Tongue (tissue), 2 donors: Measurements from ENCODE around the gene USP40. TPM values are rescaled to one million over a fixed set of nuclear protein-coding genes. Genes with fewer than 3 reads are reported as not detected.

Experiments
- DNase-seq: peaks from one replicate; pipeline ENCODE4 v3.0.0-alpha.2; 2015
- total RNA-seq: library from RNA; depleted of rRNA; stranded (reverse); fragments of >200 nt; gene quantifications from one replicate; pipeline ENCODE4 v1.2.3, GENCODE V29; 2014

The USP40 gene
- total RNA-seq, 1 donor from 2014 or later: 37.3 TPM

DNA sequence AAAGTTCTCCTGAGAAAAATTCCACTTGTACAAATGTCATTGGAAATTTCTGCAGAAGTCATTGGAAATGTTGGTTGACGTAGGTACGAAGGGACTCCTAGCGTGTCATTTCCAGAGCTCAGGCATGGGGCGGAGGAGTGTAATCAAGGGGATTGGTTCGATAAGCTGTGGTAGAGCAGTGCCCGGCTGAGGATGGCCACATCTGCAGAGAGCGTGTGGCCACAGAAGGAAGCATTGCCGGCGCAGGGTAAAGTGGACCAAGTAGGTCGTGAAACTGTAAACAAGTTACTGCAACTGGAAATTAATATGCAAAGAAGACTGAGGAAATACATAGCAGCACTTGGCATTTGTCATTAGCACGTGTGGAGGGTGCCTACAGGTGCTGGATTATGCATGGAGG is 110.5 kb downstream of the USP40 start:
- DNase-seq: no peak

- DNase-seq: no peak
Observed at GRCh38 chr2:233455491-233455890, 111.1 kb downstream of the USP40 start.

GRCh38 chr2:233455006-233455405 is 111.6 kb downstream of the USP40 start:
- no peak for DNase-seq

DNA sequence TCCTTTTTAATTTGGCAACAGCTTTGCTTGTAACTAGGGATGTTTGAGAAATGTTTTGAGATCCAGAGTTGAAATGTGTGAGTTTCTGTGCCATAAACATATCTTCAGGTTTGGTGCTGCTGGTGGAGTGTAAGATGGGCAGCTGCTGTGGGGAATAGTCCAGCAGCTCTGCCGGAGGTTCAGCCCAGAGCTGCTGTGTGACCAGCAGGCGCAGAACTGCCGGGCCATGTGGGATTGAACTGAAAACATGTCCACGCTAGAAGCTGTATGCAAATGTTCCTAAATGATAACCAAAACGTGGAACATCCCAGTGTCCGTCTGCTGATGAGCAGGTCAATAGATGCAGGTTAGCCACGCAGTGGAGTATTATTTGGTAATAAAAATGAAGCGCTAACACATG is 112.7 kb downstream of the USP40 start:
- DNase-seq: no peak

DNA sequence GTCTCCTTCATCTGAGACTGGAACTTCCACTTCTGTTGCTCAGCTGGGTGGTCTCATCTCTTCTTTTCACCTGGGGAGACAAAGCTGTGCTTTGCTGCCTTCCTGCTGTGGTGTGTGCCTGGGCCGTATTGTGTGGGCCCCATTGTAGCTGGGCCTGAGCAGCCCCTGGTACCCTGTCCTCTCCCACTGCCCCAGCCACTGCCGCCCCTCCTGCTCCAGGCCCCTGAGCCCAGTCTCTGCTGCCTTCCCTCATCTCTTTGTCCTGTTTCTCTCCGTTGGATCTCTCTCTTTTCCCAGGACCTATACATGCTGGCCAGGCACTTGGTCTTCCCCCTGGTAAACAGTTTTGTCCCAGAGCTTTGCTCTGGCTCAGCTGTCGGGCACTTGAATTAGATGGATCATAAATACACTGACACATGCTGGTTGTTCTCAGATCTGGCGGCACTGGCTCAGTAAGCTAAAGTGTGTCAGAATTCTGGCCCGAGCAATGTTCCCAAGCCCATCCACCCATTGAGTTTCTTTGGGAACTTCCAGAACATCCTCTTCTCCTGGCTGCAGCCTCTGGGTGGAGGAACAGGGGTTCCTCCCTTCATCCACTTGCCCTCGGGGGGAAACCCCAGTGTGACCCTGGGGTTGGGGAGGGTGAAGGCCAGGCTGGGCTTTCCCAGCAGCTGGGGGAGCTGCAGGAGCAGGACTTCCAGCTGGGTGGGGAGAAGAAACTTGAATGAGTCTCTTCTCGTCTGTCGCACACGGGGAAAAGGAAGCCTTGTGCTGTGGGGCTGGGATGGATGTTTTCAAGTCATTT is 113.3 kb downstream of the USP40 start:
- DNase-seq: peak; percentile 73

DNA sequence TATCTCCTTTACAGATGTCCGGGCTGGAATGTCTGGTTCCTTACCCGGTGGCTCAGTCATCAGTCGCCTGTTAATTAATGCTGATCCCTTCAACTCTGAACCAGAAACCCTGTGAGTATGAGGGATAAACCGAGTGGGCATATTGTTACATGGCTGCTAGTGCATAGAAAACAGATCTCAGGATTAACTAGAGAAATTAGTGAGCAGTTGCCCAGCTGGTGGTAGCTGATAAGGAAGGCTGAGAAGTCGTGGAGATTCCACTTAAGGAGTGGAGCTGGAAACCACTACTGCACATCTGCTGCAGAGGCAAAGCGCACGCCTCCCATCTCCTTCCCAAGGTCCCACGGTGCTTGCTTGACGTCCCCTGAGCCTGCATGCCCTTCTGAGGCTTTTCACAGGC is 114.6 kb downstream of the USP40 start:
- no peak for DNase-seq

GRCh38 chr2:233450864-233451575 is 115.6 kb downstream of the USP40 start:
- DNase-seq: no peak

DNA sequence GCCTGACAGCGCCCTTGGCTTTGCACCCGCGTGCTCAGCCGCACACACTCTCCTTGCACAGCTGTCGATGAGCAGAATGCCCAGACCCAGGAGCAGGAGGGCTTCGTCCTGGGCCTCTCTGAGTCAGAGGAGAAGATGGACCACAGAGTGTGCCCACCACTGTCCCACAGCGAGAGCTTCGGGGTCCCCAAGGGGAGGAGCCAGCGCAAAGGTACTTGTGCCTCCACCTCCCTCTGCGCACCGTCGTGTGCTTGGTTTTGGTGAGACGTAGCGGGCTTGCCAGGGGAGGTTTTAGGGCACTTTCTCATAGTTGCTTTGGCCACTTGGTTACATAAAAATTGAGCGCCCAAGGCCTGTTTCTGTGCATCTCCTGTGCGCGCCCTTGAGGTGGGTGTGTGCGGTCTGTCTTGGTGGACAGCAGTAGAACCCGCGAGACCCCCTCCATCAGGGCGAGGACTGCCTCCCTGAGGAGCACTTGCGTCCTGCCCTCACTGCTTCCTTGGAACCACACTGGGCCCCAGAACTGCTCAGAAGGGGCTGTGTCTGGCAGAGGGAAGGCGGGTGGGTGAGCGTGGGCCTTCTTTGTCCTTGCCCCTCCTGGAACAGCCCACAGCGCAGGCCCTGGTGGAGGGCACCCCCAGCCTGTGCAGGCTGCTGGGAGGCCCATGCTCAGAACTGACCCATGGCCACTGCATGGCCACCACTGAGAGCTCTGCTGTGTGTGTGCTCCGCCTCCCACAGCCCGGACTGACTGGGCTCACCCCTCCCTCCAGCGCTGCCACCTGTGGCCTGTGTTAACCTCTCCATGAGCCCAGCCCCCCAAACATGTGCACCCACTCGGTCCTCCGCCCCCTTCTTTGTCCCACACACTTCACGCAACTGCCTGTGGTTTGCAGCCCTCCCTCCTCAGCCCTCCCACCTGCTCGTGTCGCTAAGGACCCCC is 116.4 kb downstream of the USP40 start:
- DNase-seq: peak; percentile 60

DNA sequence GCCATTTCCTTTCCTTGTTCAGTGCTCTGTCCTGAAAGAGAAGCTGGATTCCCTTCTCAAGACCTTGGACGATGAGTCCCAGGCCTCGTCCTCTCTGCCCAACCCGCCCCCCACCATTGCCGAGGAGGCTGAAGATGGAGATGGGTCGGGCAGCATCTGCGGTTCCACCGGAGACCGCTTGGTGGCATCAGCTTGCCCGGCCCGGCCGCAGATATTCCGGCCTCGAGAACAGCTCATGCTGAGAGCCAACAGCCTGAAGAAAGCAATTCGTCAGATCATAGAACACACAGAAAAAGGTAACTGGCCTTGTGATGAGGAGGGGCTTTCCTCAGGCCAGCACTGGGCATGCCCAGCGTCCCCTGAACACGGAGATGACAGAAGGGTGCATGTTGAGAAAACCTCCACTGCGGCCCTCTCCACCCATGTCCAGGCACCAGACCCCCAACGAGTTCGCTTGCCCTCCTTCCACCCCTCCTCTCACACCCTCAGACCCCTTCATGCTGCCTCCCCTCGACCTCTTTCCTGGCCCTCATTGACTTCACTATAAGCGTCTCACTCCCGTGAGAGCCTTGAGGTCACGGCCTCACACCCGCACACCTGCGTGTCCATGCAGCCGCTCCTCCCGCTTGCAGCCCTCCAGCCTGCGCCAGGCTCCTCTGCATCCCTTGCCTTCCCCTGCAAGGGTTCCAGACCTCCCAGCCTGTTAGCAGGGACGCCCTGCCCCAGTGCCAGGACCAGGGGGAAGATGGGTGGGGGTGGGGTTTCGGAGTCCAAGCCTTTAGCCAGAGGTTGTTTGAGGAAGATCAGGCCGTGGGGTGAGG is 117.3 kb downstream of the USP40 start:
- DNase-seq: peak; percentile 59

DNA sequence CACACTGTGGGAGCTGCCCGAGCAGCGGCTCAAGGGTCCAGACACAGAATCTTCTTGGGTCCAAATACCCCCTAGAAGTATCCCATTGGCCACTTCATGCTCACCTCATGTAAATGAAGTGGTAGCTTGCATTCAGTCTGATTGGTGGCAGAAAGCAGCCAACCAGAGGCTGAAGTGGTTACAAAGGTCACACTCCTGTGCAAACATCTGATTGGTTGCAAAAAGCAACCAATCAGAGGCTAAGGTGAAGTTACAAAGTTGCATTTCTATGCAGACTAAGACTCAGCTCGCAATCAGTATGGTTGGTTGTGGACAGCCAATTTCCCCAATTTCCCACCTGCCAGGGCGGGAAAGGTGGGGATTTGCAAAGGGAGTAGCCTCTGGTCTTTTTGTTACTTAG is 118.0 kb downstream of the USP40 start:
- no peak for DNase-seq

- no peak for DNase-seq
Observed at GRCh38 chr2:233448220-233448559, 118.4 kb downstream of the USP40 start.

DNA sequence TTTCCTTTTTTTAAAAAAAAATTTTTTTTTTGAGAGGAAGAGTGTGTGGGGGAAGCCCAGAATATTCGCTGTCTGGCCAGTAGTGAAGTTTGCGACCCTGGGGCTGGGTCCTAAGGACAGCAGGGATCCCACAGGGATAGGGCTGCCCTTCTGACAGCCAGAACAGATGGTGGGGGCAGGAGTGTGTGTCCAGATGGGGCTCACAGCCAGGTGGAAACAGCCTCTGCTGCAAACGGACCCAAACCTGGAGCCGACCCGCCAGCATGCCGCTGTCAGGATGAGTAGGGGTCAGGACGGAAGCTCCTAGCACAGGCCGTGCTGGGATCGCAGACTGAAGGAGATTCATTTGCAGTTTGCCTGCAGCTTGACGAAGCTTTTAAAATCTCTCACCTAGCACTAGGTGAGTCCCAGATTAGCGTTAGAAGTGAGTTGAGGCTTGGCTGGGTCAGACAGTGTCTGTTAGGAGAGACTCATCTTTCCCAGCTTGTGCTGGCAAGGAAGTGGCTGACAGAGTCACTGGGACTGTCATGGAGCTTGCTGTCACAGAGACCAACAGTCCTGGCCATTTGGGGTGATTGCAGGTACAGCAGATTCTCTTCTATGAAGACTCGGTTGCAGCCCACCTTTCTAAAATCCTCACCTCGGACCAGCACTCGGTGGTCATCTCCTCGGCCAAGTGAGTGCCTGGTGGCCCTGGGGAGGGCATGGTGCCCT is 118.9 kb downstream of the USP40 start:
- no peak for DNase-seq

- DNase-seq: no peak
Observed at GRCh38 chr2:233446606-233447305, 119.8 kb downstream of the USP40 start.

DNA sequence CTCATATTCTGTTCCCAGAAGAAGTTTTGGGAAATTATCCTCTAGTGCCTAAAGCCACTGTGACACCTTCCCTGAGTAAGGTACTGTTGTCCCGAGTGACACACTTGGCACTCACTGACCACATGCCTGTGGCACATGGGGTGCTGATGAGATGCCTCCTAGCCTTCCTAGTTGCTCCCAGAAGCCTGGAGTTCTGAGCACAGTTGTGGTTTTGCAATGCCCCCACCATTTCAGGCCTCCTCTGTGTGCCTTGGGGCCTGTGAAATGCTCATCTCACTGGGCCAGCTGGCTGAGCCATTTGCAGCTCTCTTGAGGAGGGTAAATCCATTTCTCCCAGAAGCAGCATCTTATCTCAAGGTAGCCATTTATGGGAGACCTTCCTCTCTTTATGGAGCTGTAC is 120.5 kb downstream of the USP40 start:
- no peak for DNase-seq

- DNase-seq: no peak
Observed at GRCh38 chr2:233445152-233445830, 121.3 kb downstream of the USP40 start.

- DNase-seq: no peak
Observed at GRCh38 chr2:233444501-233444900, 122.1 kb downstream of the USP40 start.

GRCh38 chr2:233443511-233444183 is 122.9 kb downstream of the USP40 start:
- DNase-seq: peak; percentile 91

DNA sequence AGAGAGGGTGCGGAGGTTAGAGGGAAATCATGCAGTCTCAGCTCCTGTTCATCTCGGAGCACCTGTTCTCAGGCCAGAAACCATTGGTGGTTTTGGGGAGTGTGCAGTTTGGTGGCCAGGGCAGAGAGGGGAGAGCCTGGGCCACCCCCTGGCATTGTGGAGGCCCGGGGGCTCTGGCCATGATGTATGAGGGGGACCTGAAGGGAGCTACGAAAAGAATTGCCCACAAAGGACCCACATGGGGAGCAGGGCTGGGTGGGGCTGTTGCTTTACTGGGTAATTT is 124.6 kb downstream of the USP40 start:
- DNase-seq: no peak

DNA sequence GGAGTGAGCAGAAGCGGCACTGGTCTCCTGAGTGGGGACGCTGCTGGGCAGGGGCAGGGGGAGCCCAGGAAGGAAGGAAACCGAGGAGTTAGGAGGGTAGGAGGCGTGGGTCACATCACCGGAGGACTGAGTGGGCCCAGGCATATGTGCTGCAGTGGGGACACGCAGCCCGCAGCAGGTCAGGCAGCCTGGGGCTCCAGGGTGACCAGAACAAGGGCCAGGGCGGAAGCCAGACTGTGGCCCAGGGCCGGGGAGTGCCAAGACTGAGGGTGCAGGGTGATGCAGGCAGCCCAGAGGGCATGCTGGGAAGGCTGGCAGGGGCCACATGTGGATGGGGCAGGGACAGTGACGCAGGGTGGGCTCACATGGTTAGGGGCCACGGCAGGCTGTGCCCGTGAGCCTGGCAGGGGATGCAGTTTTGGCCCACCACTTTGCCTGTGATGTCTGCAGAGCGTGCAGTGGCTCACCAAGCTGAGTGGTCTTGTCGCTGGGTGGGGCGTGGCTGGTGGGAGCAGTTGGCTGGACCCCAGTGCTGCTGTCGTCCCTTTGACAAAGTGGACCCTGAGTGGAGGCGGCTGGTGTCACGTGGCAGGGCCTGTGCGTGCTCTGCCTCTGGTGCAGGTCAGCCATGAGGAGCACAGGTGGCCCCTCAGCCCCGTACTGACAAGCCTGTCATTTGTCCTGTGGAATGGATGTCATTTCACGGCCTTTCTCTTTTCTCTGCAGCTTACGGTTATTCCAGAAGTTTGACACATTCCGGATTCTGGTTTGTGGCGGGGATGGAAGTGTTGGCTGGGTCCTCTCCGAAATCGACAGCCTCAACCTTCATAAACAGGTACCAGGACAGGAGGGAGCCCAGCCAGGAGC is 125.2 kb downstream of the USP40 start:
- DNase-seq: no peak
